ENCODE data around the gene PDK1.
"Not testable (repeated sequence)": the region's sequence is repeated elsewhere in the genome, so short reads cannot be mapped to it uniquely, and the experiment has no call there.

Gene PDK1

GRCh38 chr2:172533687-172534086, 22.2 kb upstream of the PDK1 start:
- DNase-seq, result no peak
- Histone ChIP-seq H3K36me3 (replicated peaks) (no peaks in the 10 kb centered on the region), H3K4me3 (ENCODE audit: low read depth, low read length) (no peak overlapping the region), H3K27me3 (replicated peaks) (no peaks in the 10 kb centered on the region), H3K27ac (no peak overlapping the region)
- no peak for TF ChIP-seq CTCF (IDR thresholded peaks at IDR 0.05; ENCODE audit: low read depth, low read length, missing control alignments)
- in situ Hi-C loops (cut with HindIII; ENCODE audit: low pct_ligation_motif_present, low sequenced_read_pairs), result no loop called here

- in situ Hi-C loops (cut with HindIII; ENCODE audit: low pct_ligation_motif_present, low sequenced_read_pairs), result no loop called here
- no peak for DNase-seq
- Histone ChIP-seq H3K36me3 (replicated peaks) (no peaks in the 10 kb centered on the region), H3K4me3 (ENCODE audit: low read depth, low read length) (no peak overlapping the region), H3K27ac (no peak overlapping the region), H3K27me3 (replicated peaks) (no peaks in the 10 kb centered on the region)
- TF ChIP-seq CTCF (IDR thresholded peaks at IDR 0.05; ENCODE audit: low read depth, low read length, missing control alignments), result no peak
Observed at GRCh38 chr2:172535119-172535518, 20.8 kb upstream of the PDK1 start.

- H3K36me3 ChIP-seq (replicated peaks); H3K27me3 ChIP-seq (replicated peaks); H3K4me3 ChIP-seq (ENCODE audit: low read depth, low read length); H3K27ac ChIP-seq; DNase-seq; in situ Hi-C loops (cut with HindIII; ENCODE audit: low pct_ligation_motif_present, low sequenced_read_pairs): not testable (repeated sequence)
Observed at GRCh38 chr2:172537851-172538250, 18.0 kb upstream of the PDK1 start.

GRCh38 chr2:172539767-172540166, 16.1 kb upstream of the PDK1 start:
- H3K4me3 ChIP-seq (ENCODE audit: low read depth, low read length), result no peak overlapping the region
- no peak for DNase-seq
- TF ChIP-seq CTCF (IDR thresholded peaks at IDR 0.05; ENCODE audit: low read depth, low read length, missing control alignments), result no peak
- no peak overlapping the region for H3K27ac ChIP-seq
- H3K36me3 ChIP-seq (replicated peaks), result no peaks in the 10 kb centered on the region
- in situ Hi-C loops (cut with HindIII; ENCODE audit: low pct_ligation_motif_present, low sequenced_read_pairs), result no loop called here
- H3K27me3 ChIP-seq (replicated peaks), result no peaks in the 10 kb centered on the region

GRCh38 chr2:172540421-172540820, 15.5 kb upstream of the PDK1 start:
- TF ChIP-seq CTCF (IDR thresholded peaks at IDR 0.05; ENCODE audit: low read depth, low read length, missing control alignments), result no peak
- no peak for DNase-seq
- Histone ChIP-seq H3K4me3 (ENCODE audit: low read depth, low read length) (no peak overlapping the region), H3K27me3 (replicated peaks) (no peaks in the 10 kb centered on the region), H3K27ac (no peak overlapping the region), H3K36me3 (replicated peaks) (no peaks in the 10 kb centered on the region)
- in situ Hi-C loops (cut with HindIII; ENCODE audit: low pct_ligation_motif_present, low sequenced_read_pairs), result no loop called here

GRCh38 chr2:172545408-172546075, 10.3 kb upstream of the PDK1 start:
- Histone ChIP-seq H3K27ac (no peak overlapping the region), H3K36me3 (replicated peaks) (no peaks in the 10 kb centered on the region), H3K4me3 (ENCODE audit: low read depth, low read length) (no peak overlapping the region), H3K27me3 (replicated peaks) (no peaks in the 10 kb centered on the region)
- no peak for DNase-seq
- in situ Hi-C loops (cut with HindIII; ENCODE audit: low pct_ligation_motif_present, low sequenced_read_pairs), result no loop called here
- TF ChIP-seq CTCF (IDR thresholded peaks at IDR 0.05; ENCODE audit: low read depth, low read length, missing control alignments), result no peak

Measured in brain microvascular endothelial cell (primary cell).